LNCAP (cell line): ENCODE results near the gene PLIN5.

ENCODE experiments used
- CTCF ChIP-seq: fragments of 450-650 bp; IDR thresholded peaks from 2 replicates; pipeline ENCODE4 v1.5.1; 2017; ENCODE audit warnings: mild to moderate bottlenecking

The PLIN5 gene

DNA sequence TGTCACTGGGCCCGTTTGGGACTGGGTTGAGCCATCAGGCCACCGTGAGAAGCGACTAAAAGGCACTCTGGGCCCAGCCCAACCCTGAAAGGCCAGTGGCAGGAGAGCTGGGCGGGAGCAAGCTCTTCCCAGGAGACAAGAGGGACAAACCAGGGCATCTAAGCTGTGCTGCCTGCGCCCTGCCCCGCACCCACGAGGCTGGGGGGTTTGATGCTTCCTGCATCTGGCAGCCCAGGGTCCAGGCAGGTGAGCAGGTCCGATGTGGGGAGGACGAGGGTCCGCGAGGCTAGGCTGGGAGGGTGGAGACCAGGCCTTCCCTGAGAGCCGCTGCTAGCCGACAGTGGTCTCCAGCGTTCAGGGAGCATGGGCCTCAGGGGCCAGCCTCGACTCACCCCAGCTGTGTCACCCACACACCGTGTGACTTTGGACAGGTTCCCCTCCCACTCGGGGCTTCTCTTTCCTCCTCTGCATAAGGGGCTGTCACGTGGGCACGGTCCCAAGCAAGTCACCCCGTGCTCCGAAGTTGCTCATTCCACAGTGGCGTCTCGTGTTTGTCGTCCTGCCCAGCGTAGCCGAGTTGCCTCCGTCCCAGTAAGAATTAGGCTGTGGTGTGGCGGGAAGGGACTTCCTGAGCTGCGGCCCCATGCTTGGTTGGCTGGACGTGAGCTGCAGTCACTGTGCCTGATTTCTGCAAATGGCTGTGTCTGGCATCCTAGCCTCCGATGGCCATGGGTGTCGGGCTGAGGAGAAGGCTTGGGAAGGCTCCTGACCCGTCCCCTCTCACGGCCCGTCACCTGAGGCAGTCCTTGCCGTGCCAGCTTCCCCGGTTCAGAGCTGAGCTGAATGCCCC, 32.5 kb downstream of the PLIN5 start:
- no peak for TF ChIP-seq CTCF

- no peak for TF ChIP-seq CTCF
Measured at GRCh38 chr19:4501691-4502090, 33.3 kb downstream of the PLIN5 start.

- no peak for TF ChIP-seq CTCF
Measured at GRCh38 chr19:4500841-4501591, 34.0 kb downstream of the PLIN5 start.

DNA sequence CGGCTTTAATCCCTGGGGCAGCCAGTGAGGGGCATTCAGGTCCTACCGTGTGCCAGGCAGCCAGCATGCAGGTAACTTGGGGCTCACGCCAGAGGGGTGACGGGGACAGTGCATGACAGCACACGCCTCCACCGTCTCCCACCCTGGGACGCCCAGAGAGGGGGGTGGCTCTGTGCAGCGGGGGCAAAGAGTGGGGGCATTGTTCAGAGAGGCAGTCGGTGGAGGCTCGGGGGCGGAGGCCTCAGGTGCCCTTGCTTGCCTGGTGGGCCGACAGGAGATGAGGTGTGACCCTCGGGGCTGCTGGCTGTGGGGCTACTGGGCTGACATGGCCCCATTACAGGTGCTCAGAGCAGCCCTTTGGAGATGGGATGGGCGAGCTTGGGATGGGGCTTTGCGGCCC, 35.2 kb downstream of the PLIN5 start:
- TF ChIP-seq CTCF, result no peak

DNA sequence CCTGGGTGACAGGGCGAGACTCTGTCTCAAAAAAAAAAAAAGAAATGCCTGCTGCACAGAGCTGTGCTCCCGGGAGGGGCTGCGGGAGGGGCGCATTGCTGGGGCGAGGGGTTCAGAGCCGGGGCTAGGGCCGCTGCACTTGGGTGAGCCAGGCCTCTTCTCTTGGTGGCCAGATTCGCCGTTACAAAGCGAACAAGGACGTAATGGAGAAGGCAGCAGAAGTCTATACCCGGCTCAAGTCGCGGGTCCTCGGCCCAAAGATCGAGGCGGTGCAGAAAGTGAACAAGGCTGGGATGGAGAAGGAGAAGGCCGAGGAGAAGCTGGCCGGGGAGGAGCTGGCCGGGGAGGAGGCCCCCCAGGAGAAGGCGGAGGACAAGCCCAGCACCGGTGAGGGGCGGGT, 35.7 kb downstream of the PLIN5 start:
- TF ChIP-seq CTCF, result no peak

- TF ChIP-seq CTCF, result no peak
Measured at GRCh38 chr19:4498694-4499093, 36.3 kb downstream of the PLIN5 start.

GRCh38 chr19:4497770-4498389, 37.1 kb downstream of the PLIN5 start:
- no peak for TF ChIP-seq CTCF
